HG03442 (cell line): ENCODE data around the gene ORM1.
"Not testable (repeated sequence)": the region's sequence is repeated elsewhere in the genome, so short reads cannot be mapped to it uniquely, and the experiment has no call there.

Experiments
- ATAC-seq: cut with Tn5 transposase; IDR thresholded peaks from one replicate; pipeline ENCODE4 v1.9.1; 2021; ENCODE audit warnings: mild to moderate bottlenecking, moderate library complexity; ENCODE audit not compliant: unreplicated experiment

The ORM1 gene

DNA sequence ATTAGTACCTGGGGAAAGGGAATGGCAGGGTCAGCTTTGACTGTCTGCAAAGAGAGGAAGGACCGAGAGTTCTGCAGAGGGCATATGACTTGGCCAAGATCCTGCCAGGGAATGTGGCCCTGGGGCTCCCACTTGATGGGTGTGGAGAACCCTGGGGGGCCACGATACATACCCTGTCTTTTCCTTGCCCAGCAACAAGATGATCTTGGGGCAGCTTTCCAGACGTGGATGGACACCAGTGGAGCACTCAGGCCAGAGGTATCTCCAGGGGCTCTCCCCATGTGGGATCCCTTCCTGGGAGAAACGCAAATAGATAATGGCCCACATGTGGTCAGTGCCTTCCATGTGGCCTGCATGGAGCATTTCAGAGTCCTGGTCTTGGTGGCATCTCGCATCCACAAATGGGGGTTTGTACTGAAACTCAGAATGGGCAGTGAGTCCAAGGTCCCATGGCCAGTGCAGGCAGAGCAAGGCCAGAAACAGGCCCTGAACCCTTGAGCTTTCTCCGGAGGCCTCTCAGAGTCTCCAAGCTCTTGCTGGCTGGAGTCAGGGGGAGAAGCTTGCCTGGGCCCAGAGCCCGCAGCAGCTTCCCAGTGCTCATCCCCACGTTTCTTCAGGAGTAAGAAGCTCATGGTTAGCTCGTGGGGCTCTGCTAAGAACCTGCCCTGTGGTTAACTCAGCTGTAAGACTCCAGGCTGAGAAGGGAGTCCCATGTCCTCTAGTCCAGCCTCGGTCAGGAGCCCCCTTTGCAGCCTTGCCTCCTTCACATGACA, 18.3 kb upstream of the ORM1 start:
- no peak for ATAC-seq

DNA sequence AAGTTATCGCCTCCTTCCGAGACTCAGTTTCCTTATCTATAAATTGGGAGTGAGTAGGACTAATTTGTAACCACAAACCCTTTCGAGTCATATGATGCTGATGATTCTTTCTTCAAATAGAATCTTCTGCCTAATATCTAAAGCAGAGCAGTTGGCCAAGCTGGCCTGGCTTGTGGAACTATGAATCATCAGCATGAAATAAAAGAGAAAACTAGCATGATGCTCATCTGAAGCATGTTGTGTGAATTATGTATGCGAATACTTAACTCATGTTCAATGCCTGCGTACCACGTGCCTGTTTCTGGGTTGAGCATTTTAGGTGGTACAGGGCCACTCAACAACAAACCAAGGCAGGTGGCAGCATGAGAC, 15.0 kb upstream of the ORM1 start:
- no peak for ATAC-seq

DNA sequence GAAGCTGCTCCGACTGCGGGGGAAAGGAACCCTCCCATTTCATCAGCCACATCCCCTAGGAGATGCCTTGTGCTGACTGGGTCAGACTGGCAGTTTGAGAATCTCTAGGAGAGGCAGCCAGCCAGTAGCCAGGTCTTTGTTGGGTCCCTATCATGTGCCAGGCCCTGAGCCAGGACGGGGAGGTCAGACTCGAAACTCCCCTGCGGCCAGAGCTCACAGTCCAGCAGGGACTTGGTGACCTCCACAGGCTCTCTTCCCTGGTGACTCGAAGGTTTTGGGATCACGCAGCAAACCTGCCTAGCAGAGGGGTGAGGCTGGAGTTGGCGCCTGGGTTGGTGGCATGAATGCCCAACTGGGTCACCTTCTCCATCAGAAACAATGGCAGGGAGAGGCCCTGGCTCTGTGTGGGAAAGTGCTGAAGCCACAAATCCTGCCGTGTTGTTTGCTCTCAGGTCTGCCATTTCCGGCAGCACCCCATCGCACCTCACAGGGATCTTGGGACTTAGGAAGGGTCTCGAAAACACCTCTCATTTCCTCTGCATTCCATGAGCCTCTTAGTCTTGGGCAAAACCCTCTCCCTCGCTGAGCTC, 14.4 kb upstream of the ORM1 start:
- no peak for ATAC-seq

DNA sequence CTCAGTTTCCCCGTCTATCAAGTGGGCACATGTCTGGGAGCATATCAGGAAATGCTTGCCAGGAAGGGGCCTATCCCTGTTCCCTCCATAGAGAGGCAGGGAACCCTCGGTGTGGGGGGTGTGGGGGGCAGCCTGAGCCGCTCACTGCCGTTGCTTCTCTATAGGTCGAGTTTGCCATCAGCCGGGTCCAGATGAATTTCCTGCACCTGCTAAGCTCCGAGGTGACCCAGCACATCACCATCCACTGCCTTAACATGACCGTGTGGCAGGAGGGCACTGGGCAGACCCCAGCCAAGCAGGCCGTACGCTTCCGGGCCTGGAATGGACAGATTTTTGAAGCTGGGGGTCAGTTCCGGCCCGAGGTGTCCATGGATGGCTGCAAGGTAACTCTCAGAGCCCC, 13.8 kb upstream of the ORM1 start:
- ATAC-seq = no peak

DNA sequence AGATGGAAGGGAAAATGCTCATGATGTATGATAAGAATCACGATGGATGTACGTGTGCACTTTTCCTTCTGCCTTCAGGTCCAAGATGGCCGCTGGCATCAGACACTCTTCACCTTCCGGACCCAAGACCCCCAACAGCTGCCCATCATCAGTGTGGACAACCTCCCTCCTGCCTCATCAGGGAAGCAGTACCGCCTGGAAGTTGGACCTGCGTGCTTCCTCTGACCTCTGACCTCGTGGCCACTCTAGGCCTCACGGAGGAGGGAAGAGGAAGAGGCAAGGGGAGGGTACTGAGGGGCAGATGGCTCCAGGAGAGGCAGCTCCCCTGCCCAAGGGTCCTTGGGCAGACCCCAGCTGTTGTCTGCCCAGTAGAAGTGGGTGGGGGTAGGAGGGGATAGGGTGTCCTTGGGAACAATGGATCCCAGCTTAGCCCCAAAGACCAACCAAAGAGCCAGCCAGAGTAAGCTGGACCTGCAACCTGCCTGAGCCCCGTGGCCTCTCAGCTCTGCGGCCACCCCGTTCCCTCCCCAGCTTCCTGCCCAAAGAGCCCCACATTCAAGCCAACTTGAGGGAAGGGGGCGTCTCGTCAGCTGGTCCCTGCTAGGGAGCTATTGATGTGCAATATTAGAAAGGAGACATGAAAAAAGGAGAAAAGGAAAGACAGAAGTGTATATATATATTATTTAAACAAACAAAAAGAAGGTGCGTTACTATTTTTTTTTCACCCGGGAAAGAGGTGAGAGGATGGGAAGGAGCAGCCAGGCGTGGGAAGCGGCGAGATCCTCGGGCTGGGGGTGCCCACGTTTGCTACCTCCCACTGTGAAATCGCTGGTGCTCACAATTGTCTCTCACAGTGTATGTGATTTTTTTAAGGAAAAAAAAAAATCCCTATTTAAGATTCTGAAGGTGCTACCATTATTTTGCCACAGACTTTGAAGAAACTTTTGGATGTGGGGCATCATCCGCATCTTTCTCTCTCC, 12.1 kb upstream of the ORM1 start:
- ATAC-seq = no peak

DNA sequence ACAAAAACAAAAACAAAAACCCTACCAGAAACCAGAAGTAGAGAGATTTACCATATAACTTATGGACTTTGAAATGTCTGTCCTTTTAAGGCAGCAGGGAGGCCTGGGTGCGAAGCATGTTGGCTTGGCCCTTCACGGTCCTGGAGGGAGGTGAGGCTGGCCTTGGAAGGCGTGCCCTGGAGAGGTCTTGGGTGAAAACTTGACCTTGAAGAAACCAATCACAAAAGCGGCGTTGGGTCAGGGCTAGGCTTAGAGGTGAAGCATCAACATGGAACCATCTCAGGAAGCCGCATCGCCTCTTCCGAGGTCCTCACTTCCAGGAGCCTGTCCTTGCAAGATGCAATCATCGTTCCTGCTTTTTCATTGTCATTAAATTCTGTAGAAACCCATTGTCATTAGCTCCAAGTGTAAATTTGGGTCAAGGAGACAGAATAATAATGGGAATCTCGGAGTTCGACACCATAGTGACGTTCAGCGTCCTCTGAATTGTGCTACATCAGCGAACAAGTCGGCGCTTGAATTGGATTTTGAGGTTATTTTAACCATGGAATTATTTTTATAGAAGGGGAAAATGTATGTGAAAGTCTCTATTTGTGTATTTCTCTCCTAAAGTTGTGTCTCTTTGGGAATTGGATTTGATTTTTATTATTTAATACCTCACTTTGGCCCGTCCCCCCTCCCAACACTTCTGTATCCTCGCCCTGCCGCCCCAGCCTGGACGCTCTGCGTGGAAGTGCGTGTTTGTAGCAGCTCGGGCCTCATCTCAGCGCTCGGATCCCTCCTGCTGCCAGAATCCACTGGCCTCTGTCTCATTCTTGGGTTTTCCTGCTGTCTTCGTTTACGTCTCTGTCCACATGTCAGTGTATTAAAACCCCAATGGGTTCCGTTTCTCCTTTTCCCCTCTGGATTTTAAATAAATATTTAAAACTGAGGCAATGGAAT, 11.1 kb upstream of the ORM1 start:
- ATAC-seq = no peak

DNA sequence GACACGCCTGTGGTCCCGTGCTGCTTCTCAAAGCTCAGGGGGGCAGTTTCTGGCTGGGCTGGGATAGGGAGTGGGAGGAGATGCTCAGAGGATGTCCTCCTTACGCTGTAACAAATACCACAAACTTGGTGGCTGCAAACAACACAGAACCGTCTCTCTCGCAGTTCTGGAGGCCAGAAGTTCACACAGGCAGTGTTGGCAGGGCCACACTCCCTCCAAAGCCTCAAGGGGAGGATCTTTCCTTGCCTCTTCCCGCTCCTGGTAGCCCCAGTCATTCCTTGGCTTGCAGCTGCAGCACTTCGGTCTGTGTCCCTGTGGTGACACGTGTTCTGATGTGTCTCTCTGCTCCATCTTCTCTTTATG, 10.4 kb upstream of the ORM1 start:
- no peak for ATAC-seq

DNA sequence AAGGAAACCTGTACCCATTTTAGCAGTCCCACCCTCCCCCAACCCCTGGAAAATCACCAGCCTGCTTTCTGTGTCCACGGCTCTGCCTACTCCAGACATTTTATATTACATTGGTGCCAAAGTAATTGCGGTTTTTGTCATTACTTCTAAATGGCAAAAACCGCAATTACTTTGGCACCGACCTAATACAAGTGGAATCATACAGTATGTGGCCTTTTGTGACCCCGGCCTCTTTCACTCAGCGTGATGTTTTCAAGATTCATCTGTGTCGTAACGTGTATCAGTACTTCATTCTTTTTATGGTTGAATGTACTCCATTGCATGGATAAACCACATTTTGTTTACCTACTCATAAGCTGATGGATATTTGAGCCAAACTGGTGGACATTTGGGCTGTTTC, 9.7 kb upstream of the ORM1 start:
- ATAC-seq = no peak

DNA sequence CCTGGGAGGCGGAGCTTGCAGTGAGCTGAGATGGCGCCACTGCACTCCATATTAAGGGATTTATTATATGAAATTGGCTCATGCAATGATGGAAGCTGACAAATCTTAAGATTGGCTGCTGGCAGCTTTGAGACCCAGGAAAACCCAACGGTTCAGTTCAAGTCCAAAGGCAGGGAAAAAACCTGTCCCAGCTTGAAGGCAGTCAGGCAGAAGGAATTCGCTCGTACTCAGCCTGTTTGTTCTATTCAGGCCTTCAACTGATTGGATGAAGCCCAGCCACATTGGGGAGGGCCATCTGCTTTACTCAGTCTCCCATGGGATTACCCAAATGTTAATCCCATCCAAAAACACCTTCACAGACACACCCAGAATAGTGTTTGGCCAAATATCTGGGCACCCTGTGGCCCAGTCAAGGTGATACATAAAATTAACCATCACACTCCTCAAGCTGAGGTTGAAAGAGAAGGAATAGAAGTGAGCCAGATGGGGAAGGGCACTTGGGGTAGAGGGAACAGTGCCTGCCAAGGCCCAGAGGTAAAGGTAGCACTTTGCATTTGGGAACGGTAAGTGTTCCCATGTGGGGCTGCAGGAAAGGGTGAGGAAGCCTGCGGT, 8.5 kb upstream of the ORM1 start:
- ATAC-seq = no peak

DNA sequence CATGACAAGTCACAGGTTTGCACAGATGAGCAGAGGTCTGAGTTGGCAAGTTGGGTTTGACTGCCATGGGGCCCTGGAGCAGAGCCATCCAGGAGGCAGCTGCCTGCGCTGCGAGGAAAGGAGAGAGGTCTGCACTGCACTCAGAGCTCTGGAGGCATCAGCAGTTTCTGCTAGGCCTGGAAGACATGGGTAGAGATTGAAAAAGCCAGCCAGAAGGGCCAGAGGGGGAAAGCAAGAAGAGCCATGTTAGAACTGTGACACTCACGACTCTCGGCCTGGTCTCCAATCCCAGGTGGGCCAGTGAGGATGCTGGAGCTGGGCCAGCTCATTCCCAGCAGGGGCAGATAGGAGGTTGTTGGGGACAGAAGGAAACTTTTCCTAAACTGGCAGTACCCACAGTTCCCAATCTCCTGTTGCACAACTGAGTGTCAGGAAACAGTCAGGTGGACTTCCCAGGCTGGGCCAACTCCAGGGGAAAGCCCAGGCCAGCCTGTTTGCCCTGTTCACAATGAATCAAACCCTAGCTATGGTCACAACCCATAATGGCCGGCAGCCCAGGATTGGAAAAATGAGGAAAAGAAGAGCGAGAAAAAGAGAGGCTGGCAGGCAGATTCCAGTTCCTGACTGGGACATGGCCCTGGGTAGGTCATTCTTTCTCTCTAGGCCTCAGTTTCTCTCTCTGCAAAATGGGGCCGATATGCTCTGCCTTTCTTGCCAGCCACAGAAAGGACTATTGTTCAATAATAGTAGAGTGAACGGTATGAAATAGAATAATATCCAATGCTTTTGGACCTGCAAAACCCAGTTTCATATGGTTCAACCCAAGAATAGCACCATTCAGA, 7.8 kb upstream of the ORM1 start:
- ATAC-seq = no peak

DNA sequence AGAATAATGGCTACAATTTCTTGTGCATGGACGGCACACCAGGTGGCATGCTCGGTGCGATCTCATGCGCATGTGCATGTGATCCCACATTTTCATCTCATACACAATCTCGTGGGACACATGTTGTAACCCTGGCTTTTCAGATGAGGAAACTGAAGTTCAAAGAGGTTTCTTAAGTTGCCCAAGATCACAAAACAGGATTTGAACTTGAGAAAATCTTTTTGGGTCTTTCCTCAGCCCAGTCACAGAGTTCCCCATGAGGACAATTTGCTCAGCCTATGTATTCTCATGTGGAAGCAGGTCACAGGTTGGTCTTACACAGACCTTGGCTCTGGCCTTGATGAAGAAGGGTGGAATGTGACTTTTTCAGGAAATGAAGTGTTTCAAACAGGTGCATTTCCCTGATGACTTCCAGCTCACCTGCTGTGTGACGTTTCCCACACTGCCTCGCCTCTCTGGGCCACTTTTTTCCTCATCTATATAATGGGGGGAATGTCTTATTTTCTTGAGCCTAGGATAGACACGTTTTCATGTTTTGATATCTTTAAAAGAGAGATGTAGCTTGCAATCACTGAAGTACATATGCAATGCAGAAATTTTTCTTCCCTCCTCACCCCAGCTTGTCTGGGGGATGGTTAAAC, 7.1 kb upstream of the ORM1 start:
- no peak for ATAC-seq

DNA sequence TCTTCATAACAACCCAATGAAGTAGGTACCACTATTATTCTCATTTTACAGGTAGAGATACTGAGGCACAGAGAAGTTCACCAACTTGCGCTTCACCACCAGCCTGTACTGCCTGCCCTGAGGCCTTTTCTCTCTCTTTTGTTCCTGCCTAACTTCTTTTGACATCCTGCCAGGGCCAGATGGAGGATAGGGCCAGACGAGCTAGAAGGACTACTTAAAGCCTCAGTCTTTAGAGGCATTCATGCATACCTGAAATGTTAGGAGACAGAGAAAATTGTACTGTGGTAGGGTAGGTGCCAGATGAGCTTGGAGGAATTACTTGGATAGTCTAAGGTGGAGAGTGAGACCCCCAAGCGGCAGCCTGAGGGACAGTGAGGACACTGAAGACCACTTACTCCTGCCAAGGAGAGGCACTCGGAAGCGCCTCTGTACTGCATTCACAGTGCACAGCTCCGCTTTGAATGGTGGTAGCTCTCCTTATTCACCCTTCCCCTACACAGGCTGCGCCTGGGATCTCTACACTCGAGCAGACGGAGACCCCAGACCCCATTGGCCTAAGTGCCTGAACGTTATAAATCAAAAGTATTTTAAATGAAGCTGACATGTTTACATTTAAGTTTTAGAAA, 6.2 kb upstream of the ORM1 start:
- no peak for ATAC-seq

DNA sequence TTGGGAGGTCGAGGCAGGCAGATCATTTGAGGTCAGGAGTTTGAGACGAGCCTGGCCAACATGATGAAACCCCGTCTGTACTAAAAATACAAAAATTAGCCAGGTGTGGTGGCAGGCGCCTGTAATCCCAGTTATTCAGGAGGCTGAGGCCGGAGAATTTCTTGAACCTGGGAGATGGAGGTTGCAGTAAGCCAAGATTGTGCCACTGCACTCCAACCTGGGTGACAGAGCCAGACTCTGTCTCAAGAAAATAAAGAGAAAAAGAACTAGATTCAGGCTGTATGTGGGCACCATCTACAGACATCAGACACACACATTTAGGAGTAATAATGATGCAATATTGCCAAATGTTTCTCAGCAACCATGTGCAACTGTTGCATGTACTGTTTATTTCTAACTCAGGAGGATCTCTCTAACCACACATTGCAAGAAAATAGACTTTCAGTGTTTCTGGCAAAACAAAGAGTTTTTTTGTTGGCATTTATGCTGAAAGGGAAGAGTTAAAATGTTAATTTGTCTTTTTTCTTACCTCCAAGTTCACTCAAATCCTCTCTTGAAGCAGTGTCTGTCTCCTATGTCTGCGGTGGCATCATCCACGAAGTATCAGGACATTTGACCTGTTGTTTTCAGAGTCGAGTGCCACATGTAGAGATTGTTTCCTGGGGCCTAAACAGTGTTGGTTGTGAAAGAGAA, 5.1 kb upstream of the ORM1 start:
- no peak for ATAC-seq

DNA sequence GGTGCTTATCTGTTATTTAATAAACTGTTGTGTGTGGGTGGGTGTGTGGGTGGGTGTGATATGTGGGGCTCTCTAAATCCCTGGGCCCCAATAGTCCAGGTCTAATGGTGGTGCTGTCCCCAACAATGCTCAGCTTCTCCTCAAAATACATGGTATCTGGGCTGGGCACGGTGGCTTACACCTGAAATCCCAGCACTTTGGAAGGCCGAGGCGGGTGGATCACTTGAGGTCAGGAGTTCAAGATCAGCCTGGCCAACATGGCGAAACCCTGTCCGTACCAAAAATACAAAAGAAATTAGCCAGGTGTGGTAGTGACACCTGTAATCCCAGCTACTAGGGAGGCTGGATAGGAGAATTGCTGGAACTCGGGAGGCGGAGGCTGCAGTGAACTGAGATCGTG, 4.5 kb upstream of the ORM1 start:
- ATAC-seq = no peak

DNA sequence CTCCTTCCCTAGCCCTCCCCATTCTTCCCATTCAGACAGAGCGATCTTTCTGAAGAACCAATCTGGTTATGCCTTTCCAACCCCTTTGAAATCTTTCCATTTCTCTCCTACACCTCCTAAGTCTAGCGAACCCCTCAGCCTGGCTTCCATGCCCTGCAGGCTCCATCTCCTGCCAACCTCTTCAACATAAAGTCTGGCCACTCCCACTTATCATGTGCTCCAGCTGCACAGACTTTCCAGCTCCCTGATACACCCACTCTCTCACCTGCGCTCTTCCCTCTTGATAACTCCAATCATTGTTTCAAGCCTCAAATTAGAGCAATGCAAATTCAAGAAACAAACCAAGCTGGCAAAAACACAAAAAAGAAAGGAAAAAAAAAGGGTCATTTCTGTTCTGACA, 3.8 kb upstream of the ORM1 start:
- no peak for ATAC-seq

DNA sequence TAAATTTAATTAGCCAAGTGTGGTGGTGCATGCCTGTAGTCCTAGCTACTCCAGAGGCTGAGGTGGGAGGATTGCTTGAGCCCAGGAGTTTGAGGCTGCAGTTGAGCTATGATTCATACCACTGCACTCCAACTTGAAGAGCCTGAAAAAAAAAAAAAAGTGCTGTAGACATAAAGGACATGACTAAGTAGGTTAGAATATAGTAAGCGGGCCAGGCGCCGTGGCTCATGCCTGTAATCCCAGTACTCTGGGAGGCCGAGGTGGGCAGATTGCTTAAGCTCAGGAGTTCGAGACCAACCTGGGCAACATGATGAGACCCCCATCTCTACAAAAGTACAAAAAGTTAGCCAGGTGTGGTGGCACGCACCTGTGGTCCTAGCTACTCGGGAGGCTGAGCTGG, 2.2 kb upstream of the ORM1 start:
- not testable (repeated sequence) for ATAC-seq

DNA sequence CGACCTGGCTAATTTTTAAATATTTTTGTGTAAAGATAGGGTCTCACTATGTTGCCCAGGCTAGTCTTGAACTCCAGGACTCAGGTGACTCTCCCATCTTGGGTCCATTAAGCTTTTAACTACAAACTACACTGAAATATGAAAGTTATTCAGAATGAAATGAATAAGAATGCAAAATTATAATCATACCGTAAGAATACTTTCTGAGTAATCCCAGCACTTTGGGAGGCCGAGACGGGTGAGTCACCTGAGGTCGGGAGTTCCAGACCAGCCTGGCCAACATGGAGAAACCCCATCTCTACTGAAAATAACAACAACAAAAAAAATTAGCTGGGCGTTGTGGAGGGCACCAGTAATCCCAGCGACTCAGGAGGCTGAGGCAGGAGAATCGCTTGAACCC, 1.1 kb upstream of the ORM1 start:
- no peak for ATAC-seq
